HepG2 (cell line): ENCODE data around the gene STIMATE. TPM values are rescaled to one million over a fixed set of nuclear protein-coding genes. Genes with fewer than 3 reads are reported as not detected.

ENCODE experiments used
- AGO2 ChIP-seq: fragments of 200-400 bp; formaldehyde crosslinking; optimal IDR thresholded peaks from 2 replicates; pipeline ENCODE3; 2017; ENCODE audit warnings: mild to moderate bottlenecking, low read depth, low read length, moderate library complexity
- FOXO1 ChIP-seq: sonication (generic); formaldehyde crosslinking; IDR thresholded peaks from 2 replicates; pipeline ENCODE4 v1.4.0; 2020; ENCODE audit warnings: missing genetic modification reagents
- GPBP1L1 ChIP-seq: sonication (generic); formaldehyde crosslinking; IDR thresholded peaks from 2 replicates; pipeline ENCODE4 v1.5.0; 2020; ENCODE audit warnings: mild to moderate bottlenecking, missing genetic modification reagents
- GZF1 ChIP-seq: sonication (generic); formaldehyde crosslinking; IDR thresholded peaks from 2 replicates; pipeline ENCODE4 v1.5.1; 2020; ENCODE audit warnings: mild to moderate bottlenecking, missing genetic modification reagents
- MXD1 ChIP-seq: sonication (generic); formaldehyde crosslinking; IDR thresholded peaks from 2 replicates; pipeline ENCODE4 v1.4.0; 2020; ENCODE audit warnings: mild to moderate bottlenecking, missing genetic modification reagents
- SALL1 ChIP-seq: sonication (generic); formaldehyde crosslinking; IDR thresholded peaks from 2 replicates; pipeline ENCODE4 v1.8.0; 2022; ENCODE audit warnings: mild to moderate bottlenecking, missing genetic modification reagents
- TARDBP ChIP-seq: sonication (generic); formaldehyde crosslinking; IDR thresholded peaks from 2 replicates; pipeline ENCODE4 v1.8.0; 2022; ENCODE audit warnings: mild to moderate bottlenecking, missing genetic modification reagents
- ZEB1 ChIP-seq: IDR thresholded peaks from 2 replicates; pipeline ENCODE4 v1.6.1; 2012; ENCODE audit warnings: mild to moderate bottlenecking, low read depth, inconsistent platforms; ENCODE audit not compliant: insufficient replicate concordance
- ZHX1 ChIP-seq: sonication (generic); formaldehyde crosslinking; IDR thresholded peaks from 2 replicates; pipeline ENCODE4 v1.8.1; 2022; ENCODE audit warnings: low read depth, mild to moderate bottlenecking, missing genetic modification reagents
- ZNF10 ChIP-seq: sonication (generic); formaldehyde crosslinking; IDR thresholded peaks from 2 replicates; pipeline ENCODE4 v1.4.0; 2020; ENCODE audit warnings: mild to moderate bottlenecking, low read depth, missing genetic modification reagents, borderline replicate concordance
- ZNF12 ChIP-seq: sonication (generic); formaldehyde crosslinking; IDR thresholded peaks from 2 replicates; pipeline ENCODE4 v1.5.0; 2020; ENCODE audit warnings: missing genetic modification reagents
- ZNF253 ChIP-seq: sonication (generic); formaldehyde crosslinking; IDR thresholded peaks from 2 replicates; pipeline ENCODE4 v1.8.0; 2022; ENCODE audit warnings: mild to moderate bottlenecking, missing genetic modification reagents, borderline replicate concordance
- ZSCAN5A ChIP-seq: sonication (generic); formaldehyde crosslinking; IDR thresholded peaks from 2 replicates; pipeline ENCODE4 v1.8.0; 2022; ENCODE audit warnings: mild to moderate bottlenecking, missing genetic modification reagents, borderline replicate concordance
- polyA plus RNA-seq, 8 experiments: library from polyadenylated mRNA; depleted of rRNA in 3 of 8; stranded (reverse) in 7 of 8; unstranded in 1 of 8; fragments of >200 nt; fragmentation: Illumina TruSeq in 4 of 8; extraction: Trizol in 4 of 8; gene quantifications; 2 replicates each; pipeline versions ENCODE4 v1.2.1 to v1.2.3, GENCODE V29; 2011 to 2016; ENCODE audit warnings: low read depth in 4 of 8, missing spikeins in 1 of 8, mixed read lengths in 1 of 8; ENCODE audit not compliant: insufficient read depth in 1 of 8
- total RNA-seq, 5 experiments: library from RNA; depleted of rRNA; stranded (reverse); fragments of >200 nt; fragmentation: Illumina TruSeq; extraction: Trizol; gene quantifications; 2 replicates each; pipeline ENCODE4 v1.2.3, GENCODE V29; 2016; ENCODE audit warnings: low read depth in 1 of 5
- TF ChIP-seq, protein P1 (sequence below): sonication (generic); formaldehyde crosslinking; IDR thresholded peaks from 2 replicates; pipeline ENCODE4 v1.4.0; 2020; ENCODE audit warnings: missing genetic modification reagents, borderline replicate concordance
- TF ChIP-seq, protein P2 (sequence below): sonication (generic); formaldehyde crosslinking; IDR thresholded peaks from 2 replicates; pipeline ENCODE4 v1.4.0; 2020; ENCODE audit warnings: missing genetic modification reagents

Gene STIMATE
- total and polyA plus RNA-seq, 2 of the 13 experiments (the other 11 are each of a cell fraction or from before 2014, with no cell fraction given), result 5.7 to 11.7 TPM

GRCh38 chr3:52897130-52898122, at the start of gene STIMATE (continued):
- peak; percentile 71; the same call in 1 of the 2 replicates for TF ChIP-seq ZHX1 (CRISPR knock-in tag)
- TF ChIP-seq ZNF10 (CRISPR knock-in tag), result no peak
- TF ChIP-seq, protein P1, sequence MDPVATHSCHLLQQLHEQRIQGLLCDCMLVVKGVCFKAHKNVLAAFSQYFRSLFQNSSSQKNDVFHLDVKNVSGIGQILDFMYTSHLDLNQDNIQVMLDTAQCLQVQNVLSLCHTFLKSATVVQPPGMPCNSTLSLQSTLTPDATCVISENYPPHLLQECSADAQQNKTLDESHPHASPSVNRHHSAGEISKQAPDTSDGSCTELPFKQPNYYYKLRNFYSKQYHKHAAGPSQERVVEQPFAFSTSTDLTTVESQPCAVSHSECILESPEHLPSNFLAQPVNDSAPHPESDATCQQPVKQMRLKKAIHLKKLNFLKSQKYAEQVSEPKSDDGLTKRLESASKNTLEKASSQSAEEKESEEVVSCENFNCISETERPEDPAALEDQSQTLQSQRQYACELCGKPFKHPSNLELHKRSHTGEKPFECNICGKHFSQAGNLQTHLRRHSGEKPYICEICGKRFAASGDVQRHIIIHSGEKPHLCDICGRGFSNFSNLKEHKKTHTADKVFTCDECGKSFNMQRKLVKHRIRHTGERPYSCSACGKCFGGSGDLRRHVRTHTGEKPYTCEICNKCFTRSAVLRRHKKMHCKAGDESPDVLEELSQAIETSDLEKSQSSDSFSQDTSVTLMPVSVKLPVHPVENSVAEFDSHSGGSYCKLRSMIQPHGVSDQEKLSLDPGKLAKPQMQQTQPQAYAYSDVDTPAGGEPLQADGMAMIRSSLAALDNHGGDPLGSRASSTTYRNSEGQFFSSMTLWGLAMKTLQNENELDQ (CRISPR knock-in tag), result no peak
- no peak for TF ChIP-seq ZNF12 (CRISPR knock-in tag)
- TF ChIP-seq, protein P2, sequence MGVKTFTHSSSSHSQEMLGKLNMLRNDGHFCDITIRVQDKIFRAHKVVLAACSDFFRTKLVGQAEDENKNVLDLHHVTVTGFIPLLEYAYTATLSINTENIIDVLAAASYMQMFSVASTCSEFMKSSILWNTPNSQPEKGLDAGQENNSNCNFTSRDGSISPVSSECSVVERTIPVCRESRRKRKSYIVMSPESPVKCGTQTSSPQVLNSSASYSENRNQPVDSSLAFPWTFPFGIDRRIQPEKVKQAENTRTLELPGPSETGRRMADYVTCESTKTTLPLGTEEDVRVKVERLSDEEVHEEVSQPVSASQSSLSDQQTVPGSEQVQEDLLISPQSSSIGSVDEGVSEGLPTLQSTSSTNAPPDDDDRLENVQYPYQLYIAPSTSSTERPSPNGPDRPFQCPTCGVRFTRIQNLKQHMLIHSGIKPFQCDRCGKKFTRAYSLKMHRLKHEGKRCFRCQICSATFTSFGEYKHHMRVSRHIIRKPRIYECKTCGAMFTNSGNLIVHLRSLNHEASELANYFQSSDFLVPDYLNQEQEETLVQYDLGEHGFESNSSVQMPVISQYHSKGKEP (CRISPR knock-in tag), result no peak
- no peak for TF ChIP-seq ZNF253 (CRISPR knock-in tag)
- TF ChIP-seq TARDBP, result no peak
- no peak for TF ChIP-seq GZF1 (CRISPR knock-in tag)
- TF ChIP-seq AGO2, result peak; percentile 56
- TF ChIP-seq ZEB1, result peak; percentile 78
- TF ChIP-seq GPBP1L1 (CRISPR knock-in tag), result no peak
- TF ChIP-seq MXD1 (CRISPR knock-in tag), result 0 out of 2 replicates have a peak, but pooled peaks have one; percentile 15
- TF ChIP-seq ZSCAN5A (CRISPR knock-in tag), result no peak
- TF ChIP-seq FOXO1 (CRISPR knock-in tag), result peak; percentile 6; the same call in 1 of the 2 replicates
- TF ChIP-seq SALL1 (CRISPR knock-in tag), result peak; percentile 8; the same call in 1 of the 2 replicates
